Mucosa of rectum (tissue), 2 donors: Measurements from ENCODE around the gene TOP2A.
"Not testable (repeated sequence)": the region's sequence is repeated elsewhere in the genome, so short reads cannot be mapped to it uniquely, and the experiment has no call there.

Source experiments
- H3K27ac ChIP-seq, 2 donors: one replicate each; pipeline ENCODE4 v1.7.0; 2013; ENCODE audit warnings: inconsistent platforms in 2 of 2, low read depth in 2 of 2, low read length in 2 of 2
- H3K27me3 ChIP-seq, 2 donors: one replicate each; pipeline ENCODE4 v1.7.0; 2013; ENCODE audit warnings: low read length in 2 of 2; ENCODE audit not compliant: control insufficient read depth in 2 of 2, insufficient read depth in 2 of 2
- H3K36me3 ChIP-seq, 2 donors: one replicate each; pipeline ENCODE4 v1.7.0; 2013; ENCODE audit warnings: low read length in 2 of 2; ENCODE audit not compliant: control insufficient read depth in 2 of 2, insufficient read depth in 2 of 2
- H3K4me1 ChIP-seq, 2 donors: one replicate each; pipeline ENCODE4 v1.7.0; 2013; ENCODE audit warnings: low read length in 2 of 2, mild to moderate bottlenecking in 1 of 2; ENCODE audit not compliant: control insufficient read depth in 2 of 2, insufficient read depth in 2 of 2
- H3K4me3 ChIP-seq, 2 donors: one replicate each; pipeline ENCODE4 v1.7.0; 2013; ENCODE audit warnings: low read length in 2 of 2
- H3K9ac ChIP-seq, 2 donors: one replicate each; pipeline ENCODE4 v1.7.0; 2013; ENCODE audit warnings: low read length in 2 of 2, low read depth in 1 of 2, mild to moderate bottlenecking in 1 of 2
- H3K9me3 ChIP-seq, 2 donors: one replicate each; pipeline ENCODE4 v1.7.0; 2013; ENCODE audit warnings: low read length in 2 of 2; ENCODE audit not compliant: control insufficient read depth in 2 of 2
- donor health status: healthy.
- donor health status: Normal muscosa, but diverticular disease.

Gene TOP2A

GRCh38 chr17:40410082-40410481 lies 7.6 kb downstream of the TOP2A start:
- H3K36me3 ChIP-seq = no peaks in the 10 kb centered on the region
- H3K4me3 ChIP-seq = no peak overlapping the region
- H3K4me1 ChIP-seq = no peaks in the 10 kb centered on the region
- no peaks in the 10 kb centered on the region for H3K9me3 ChIP-seq
- no peak overlapping the region for H3K9ac ChIP-seq
- no peak overlapping the region for H3K27ac ChIP-seq
- H3K27me3 ChIP-seq = no peaks in the 10 kb centered on the region

DNA sequence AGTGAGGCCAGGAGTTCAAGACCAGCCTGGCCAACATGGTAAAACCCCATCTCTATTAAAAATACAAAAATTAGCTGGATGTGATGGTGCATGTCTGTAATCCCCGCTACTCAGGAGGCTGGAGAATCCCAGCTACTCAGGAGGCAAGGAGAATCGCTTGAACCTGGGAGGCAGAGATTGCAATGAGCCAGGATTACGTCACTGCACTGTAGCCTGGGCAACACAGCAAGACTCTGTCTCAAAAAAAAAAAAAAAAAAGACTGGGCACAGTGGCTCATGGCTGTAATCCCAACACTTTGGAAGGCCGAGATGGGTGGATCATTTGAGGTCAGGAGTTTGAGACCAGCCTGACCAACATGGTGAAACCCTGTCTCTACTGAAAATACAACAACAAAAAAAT lies 8.2 kb downstream of the TOP2A start:
- H3K27me3 ChIP-seq, H3K36me3 ChIP-seq, H3K9ac ChIP-seq, H3K4me1 ChIP-seq, H3K27ac ChIP-seq, H3K9me3 ChIP-seq, H3K4me3 ChIP-seq: not testable (repeated sequence)

- H3K27ac ChIP-seq = no peak overlapping the region
- H3K36me3 ChIP-seq = peaks cover 0 to 2% of the 10 kb centered on the region in 2 donors
- H3K27me3 ChIP-seq = no peaks in the 10 kb centered on the region
- H3K4me3 ChIP-seq = no peak overlapping the region
- H3K9ac ChIP-seq = no peak overlapping the region
- no peaks in the 10 kb centered on the region for H3K9me3 ChIP-seq
- H3K4me1 ChIP-seq = no peaks in the 10 kb centered on the region
Observed at GRCh38 chr17:40407460-40407859, 10.2 kb downstream of the TOP2A start.

GRCh38 chr17:40404003-40404402 lies 13.7 kb downstream of the TOP2A start:
- H3K27ac ChIP-seq = no peak overlapping the region
- H3K27me3 ChIP-seq = no peaks in the 10 kb centered on the region
- H3K9ac ChIP-seq = no peak overlapping the region
- no peaks in the 10 kb centered on the region for H3K4me1 ChIP-seq
- H3K4me3 ChIP-seq = no peak overlapping the region
- H3K36me3 ChIP-seq = peaks cover 2% of the 10 kb centered on the region in 2 donors
- no peaks in the 10 kb centered on the region for H3K9me3 ChIP-seq

GRCh38 chr17:40402668-40403067 lies 15.0 kb downstream of the TOP2A start:
- no peak overlapping the region for H3K4me3 ChIP-seq
- no peaks in the 10 kb centered on the region for H3K4me1 ChIP-seq
- H3K27me3 ChIP-seq = no peaks in the 10 kb centered on the region
- no peak overlapping the region for H3K9ac ChIP-seq
- H3K9me3 ChIP-seq = no peaks in the 10 kb centered on the region
- H3K27ac ChIP-seq = no peak overlapping the region
- peaks cover 2% of the 10 kb centered on the region in 2 donors for H3K36me3 ChIP-seq

- Histone ChIP-seq H3K27me3 (no peaks in the 10 kb centered on the region), H3K36me3 (peaks cover 2% of the 10 kb centered on the region in 2 donors), H3K9ac (no peak overlapping the region), H3K4me1 (no peaks in the 10 kb centered on the region), H3K4me3 (no peak overlapping the region), H3K9me3 (no peaks in the 10 kb centered on the region), H3K27ac (no peak overlapping the region)
Observed at GRCh38 chr17:40399185-40399584, 18.5 kb downstream of the TOP2A start.

GRCh38 chr17:40386555-40386954 lies 31.1 kb downstream of the TOP2A start:
- not testable (repeated sequence) for H3K36me3 ChIP-seq, H3K27ac ChIP-seq, H3K9ac ChIP-seq, H3K4me1 ChIP-seq, H3K4me3 ChIP-seq, H3K27me3 ChIP-seq, H3K9me3 ChIP-seq

DNA sequence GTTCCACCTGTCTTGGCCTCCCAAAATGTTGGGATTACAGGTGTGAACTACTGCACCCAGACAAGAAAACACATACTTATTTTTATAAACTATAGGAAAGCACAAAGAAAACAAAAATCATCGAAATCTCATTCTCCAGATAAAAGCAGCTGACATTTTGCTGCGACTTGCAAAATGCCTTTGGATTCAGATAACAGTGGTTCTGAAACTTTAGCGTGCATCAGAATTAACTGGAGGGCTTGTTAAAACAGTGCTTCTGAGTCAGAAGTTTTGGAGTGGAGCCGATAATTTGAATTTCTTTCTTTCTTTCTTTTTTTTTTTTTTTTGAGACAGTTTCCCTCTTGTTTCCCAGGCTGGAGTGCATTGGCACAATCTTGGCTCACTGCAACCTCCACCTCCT lies 35.4 kb downstream of the TOP2A start:
- Histone ChIP-seq H3K27ac (no peak overlapping the region), H3K27me3 (no peaks in the 10 kb centered on the region), H3K9ac (no peak overlapping the region), H3K9me3 (no peaks in the 10 kb centered on the region), H3K4me1 (no peaks in the 10 kb centered on the region), H3K36me3 (no peaks in the 10 kb centered on the region), H3K4me3 (no peak overlapping the region)

GRCh38 chr17:40378966-40379365 lies 38.7 kb downstream of the TOP2A start:
- no peak overlapping the region for H3K4me3 ChIP-seq
- no peak overlapping the region for H3K9ac ChIP-seq
- no peaks in the 10 kb centered on the region for H3K4me1 ChIP-seq
- H3K9me3 ChIP-seq = no peaks in the 10 kb centered on the region
- H3K27ac ChIP-seq = no peak overlapping the region
- no peaks in the 10 kb centered on the region for H3K27me3 ChIP-seq
- H3K36me3 ChIP-seq = no peaks in the 10 kb centered on the region

DNA sequence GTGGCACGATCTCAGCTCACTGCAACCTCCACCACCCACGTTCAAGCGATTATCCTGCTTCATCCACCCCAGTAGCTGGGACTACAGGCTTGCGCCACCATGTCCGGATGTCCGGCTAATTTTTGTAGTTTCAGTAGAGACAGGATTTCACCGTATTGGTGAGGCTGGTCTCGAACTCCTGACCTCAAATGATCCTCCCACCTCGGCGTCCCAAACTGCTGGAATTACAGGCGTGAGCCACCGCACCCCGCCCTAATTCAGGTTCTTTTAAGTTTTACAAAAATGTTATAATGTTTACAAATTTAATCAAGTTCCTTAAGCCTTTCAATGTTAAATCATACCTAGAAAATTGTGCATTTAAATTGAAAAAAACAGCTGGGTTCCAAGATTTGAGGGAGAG lies 39.9 kb downstream of the TOP2A start:
- Histone ChIP-seq H3K9me3 (no peaks in the 10 kb centered on the region), H3K4me1 (no peaks in the 10 kb centered on the region)

GRCh38 chr17:40376541-40376940 lies 41.2 kb downstream of the TOP2A start:
- not testable (repeated sequence) for H3K4me3 ChIP-seq, H3K4me1 ChIP-seq, H3K27me3 ChIP-seq, H3K9ac ChIP-seq, H3K36me3 ChIP-seq, H3K9me3 ChIP-seq, H3K27ac ChIP-seq

More for the DNA sequence above, 39.9 kb downstream of the TOP2A start:
- Histone ChIP-seq H3K27me3 (no peaks in the 10 kb centered on the region), H3K9ac (no peak overlapping the region), H3K27ac (no peak overlapping the region), H3K4me3 (no peak overlapping the region), H3K36me3 (no peaks in the 10 kb centered on the region)
